GM12878 (cell line): ENCODE data around the gene MARCHF2. TPM values are rescaled to one million over a fixed set of nuclear protein-coding genes. Genes with fewer than 3 reads are reported as not detected.

Experiments
- ATAC-seq: fragments of 200-7000 bp; cut with Tn5 transposase; 3 replicates; pipeline ENCODE4 v1.9.1; 2020; ENCODE audit warnings: mild to moderate bottlenecking, moderate library complexity
- BruUV-seq: library from RNA; stranded (reverse); fragments of 400-500 nt; replicated peaks from 2 replicates; lab custom pipeline; 2021; lab: Mats Ljungman, UMichigan
- CTCF ChIA-PET: fragments of 300-600 bp; sonication (Branson Sonifier 250); formaldehyde crosslinking; extraction: SDS; loops from one replicate; lab custom pipeline; 2021; ENCODE audit warnings: inconsistent platforms; lab: Yijun Ruan, JAX
- POLR2A ChIA-PET: fragments of 350-600 bp; formaldehyde crosslinking; extraction: SDS; loops from one replicate; lab custom pipeline; 2021; ENCODE audit warnings: inconsistent platforms; lab: Charles Lee
- RAD21 ChIA-PET: fragments of 300-600 bp; sonication (Branson Sonifier 250); formaldehyde crosslinking; loops from one replicate; lab custom pipeline; 2023; ENCODE audit warnings: antibody characterized with exemption; ENCODE audit not compliant: unreplicated experiment; lab: Charles Lee
- SMC1A ChIA-PET: fragments of 300-600 bp; sonication (Branson Sonifier 250); formaldehyde crosslinking; loops from one replicate; lab custom pipeline; 2023; ENCODE audit not compliant: unreplicated experiment, uncharacterized antibody; lab: Charles Lee
- DNase-seq: peaks from one replicate; pipeline ENCODE4 v3.0.0-alpha.2; 2011; ENCODE audit warnings: low read depth, low spot score
- FAIRE-seq: peaks from 3 replicates; lab custom pipeline; 2011; peaks lifted over from hg19 to GRCh38; lab: Jason Lieb, UNC
- H2AFZ ChIP-seq: 2 replicates; pipeline ENCODE4 v1.6.0; 2011; ENCODE audit warnings: low read depth, low read length, control low read depth; ENCODE audit not compliant: control insufficient read depth
- H3K27ac ChIP-seq: 2 replicates; pipeline ENCODE4 v1.5.1; 2011; ENCODE audit warnings: control low read depth; ENCODE audit not compliant: control insufficient read depth, insufficient read depth
- H3K27me3 ChIP-seq, 2 experiments: replicated peaks in 1 of 2; 2 replicates each; pipeline versions ENCODE4 v1.6.0 to v1.6.1; 2011; ENCODE audit warnings: low read length in 1 of 2; ENCODE audit not compliant: control insufficient read depth in 2 of 2, insufficient read depth in 2 of 2
- H3K36me3 ChIP-seq, 2 experiments: 2 replicates each; pipeline ENCODE4 v1.5.1; 2011; ENCODE audit warnings: low read length in 1 of 2; ENCODE audit not compliant: control insufficient read depth in 2 of 2, insufficient read depth in 2 of 2
- H3K4me1 ChIP-seq: 2 replicates; pipeline ENCODE4 v1.6.1; 2011; ENCODE audit warnings: mild to moderate bottlenecking, low read length, moderate library complexity, mixed read lengths; ENCODE audit not compliant: control insufficient read depth, insufficient read depth
- H3K4me2 ChIP-seq: 2 replicates; pipeline ENCODE4 v1.6.0; 2011; ENCODE audit warnings: control low read depth; ENCODE audit not compliant: control insufficient read depth, insufficient read depth
- H3K4me3 ChIP-seq: fragments of 200-600 bp; sonication (generic); 2 replicates; pipeline ENCODE4 v1.5.1; 2016
- H3K79me2 ChIP-seq: 2 replicates; pipeline ENCODE4 v1.6.0; 2011; ENCODE audit warnings: low read length; ENCODE audit not compliant: control insufficient read depth, insufficient read depth
- H3K9ac ChIP-seq: 2 replicates; pipeline ENCODE4 v1.8.0; 2011; ENCODE audit warnings: low read length, control low read depth, mixed read lengths; ENCODE audit not compliant: control insufficient read depth, insufficient read depth
- H3K9me3 ChIP-seq: replicated peaks from 3 replicates; pipeline ENCODE4 v1.5.1; 2011; ENCODE audit warnings: mild to moderate bottlenecking, low read length; ENCODE audit not compliant: control insufficient read depth, insufficient read depth
- H4K20me1 ChIP-seq: 2 replicates; pipeline ENCODE4 v1.6.0; 2011; ENCODE audit not compliant: control insufficient read depth, insufficient read depth
- CREB1 ChIP-seq: IDR thresholded peaks from 2 replicates; pipeline ENCODE4 v1.6.1; 2012; ENCODE audit warnings: low read depth, mild to moderate bottlenecking, inconsistent platforms
- E2F4 ChIP-seq: IDR thresholded peaks from 2 replicates; pipeline ENCODE4 v1.6.1; 2012; ENCODE audit warnings: low read depth, low read length, improper control_type of control experiment
- ESRRA ChIP-seq: IDR thresholded peaks from 2 replicates; pipeline ENCODE4 v1.6.1; 2012; ENCODE audit warnings: mild to moderate bottlenecking, low read length, improper control_type of control experiment
- HDAC2 ChIP-seq: fragments of 200-600 bp; sonication (generic); IDR thresholded peaks from 2 replicates; pipeline ENCODE4 v1.6.1; 2017
- HDAC6 ChIP-seq: fragments of 200-600 bp; sonication (generic); IDR thresholded peaks from one replicate; pipeline ENCODE4 v1.8.0; 2017; ENCODE audit warnings: antibody characterized with exemption; ENCODE audit not compliant: unreplicated experiment
- IKZF2 ChIP-seq, 2 experiments: fragments of 450-650 bp; IDR thresholded peaks; 2 replicates each; pipeline ENCODE4 v1.6.1; 2017; ENCODE audit warnings: mild to moderate bottlenecking in 2 of 2, moderate library complexity in 2 of 2
- LARP7 ChIP-seq: fragments of 450-650 bp; IDR thresholded peaks from 2 replicates; pipeline ENCODE4 v1.6.1; 2017; ENCODE audit warnings: mild to moderate bottlenecking
- NFIC ChIP-seq: IDR thresholded peaks from 2 replicates; pipeline ENCODE4 v1.6.1; 2012; ENCODE audit warnings: low read depth, mild to moderate bottlenecking, inconsistent platforms, low read length, moderate library complexity
- NFXL1 ChIP-seq: fragments of 450-650 bp; IDR thresholded peaks from 2 replicates; pipeline ENCODE4 v1.6.1; 2017; ENCODE audit warnings: antibody characterized with exemption, mild to moderate bottlenecking, borderline replicate concordance
- NFYA ChIP-seq: IDR thresholded peaks from 2 replicates; pipeline ENCODE4 v1.6.1; 2011; ENCODE audit warnings: low read depth, mild to moderate bottlenecking, low read length, improper control_type of control experiment, borderline replicate concordance
- SIX5 ChIP-seq: IDR thresholded peaks from 2 replicates; pipeline ENCODE4 v1.6.1; 2011; ENCODE audit warnings: mild to moderate bottlenecking, low read depth, low read length, moderate library complexity; ENCODE audit not compliant: severe bottlenecking
- SMARCA5 ChIP-seq: fragments of 450-650 bp; IDR thresholded peaks from 2 replicates; pipeline ENCODE4 v1.6.1; 2017; ENCODE audit warnings: mild to moderate bottlenecking
- WGBS: methylation state at CpG from one replicate; pipeline ENCODE4 v1.1.6; 2016; ENCODE audit warnings: low lambda C conversion rate; ENCODE audit not compliant: insufficient replicate concordance, insufficient coverage; ENCODE audit errors: missing lambda C conversion rate; 5-methylcytosine and 5-hydroxymethylcytosine counted together
- in situ Hi-C: fragments of 300-500 bp; cut with MboI; formaldehyde crosslinking; loops from 9 replicates; pipeline ENCODE4 v1.14.3; 2018; ENCODE audit warnings: mixed read lengths
- intact Hi-C: fragments of 100-400 bp; cut with micrococcal nuclease; formaldehyde crosslinking; loops from one replicate; pipeline ENCODE4 v1.14.2; 2022; ENCODE audit not compliant: unreplicated experiment
- polyA plus RNA-seq, 11 experiments: library from polyadenylated mRNA; depleted of rRNA in 4 of 11; unstranded in 6 of 11; stranded (reverse) in 5 of 11; fragments of >200 nt; fragmentation: Nextera tagmentation in 4 of 11; fragmentation: Illumina TruSeq in 1 of 11; extraction: Ambion mirVana in 4 of 11; extraction: Trizol in 1 of 11; gene quantifications; 1 replicate in 1 of 11; 2 replicates in 10 of 11; pipeline versions ENCODE4 v1.2.1 to v1.2.3, GENCODE V29; 2011 to 2016; ENCODE audit warnings: inconsistent platforms in 2 of 11, missing spikeins in 2 of 11, low read depth in 1 of 11
- total RNA-seq, 4 experiments: library from RNA; depleted of rRNA in 3 of 4; stranded (reverse); fragments of >200 nt in 3 of 4; fragmentation: Illumina TruSeq in 1 of 4; extraction: Trizol in 1 of 4; gene quantifications; 2 replicates each; pipeline versions ENCODE4 v1.2.1 to v1.2.3, GENCODE V29; 2013 to 2021

Gene MARCHF2
- total and polyA plus RNA-seq, 10 of the 15 experiments (the other 5 are each of a cell fraction or from before 2014, with no cell fraction given), result 1.6 to 30.3 (median 10.8) TPM

- RAD21 ChIA-PET, result no interaction called here
- no peak overlapping the region; the same call in 1 of the 2 replicates for H3K4me2 ChIP-seq
- H4K20me1 ChIP-seq, result peaks cover 36% of the 10 kb centered on the region
- in situ Hi-C loops, result no loop called here
- H3K27ac ChIP-seq, result no peak overlapping the region
- no peak overlapping the region for H2AFZ ChIP-seq
- H3K9me3 ChIP-seq, result no peaks in the 10 kb centered on the region
- no peak for FAIRE-seq
- SMC1A ChIA-PET, result interaction anchor here (1.6 kb wide), 1 partner anchor 10 kb away, joined by 6 read pairs; no protein-coding TSS in a partner anchor
- TF ChIP-seq IKZF2 (IDR thresholded peaks at IDR 0.05) (no peak), HDAC6 (no peak), ESRRA (no peak), SMARCA5 (no peak), CREB1 (no peak), E2F4 (no peak), NFXL1 (no peak), SIX5 (no peak), LARP7 (no peak), NFIC (no peak), NFYA (no peak), HDAC2 (no peak)
- CTCF ChIA-PET, result interaction anchor here (1.0 kb wide), 1 partner anchor 122 kb away, joined by 3 read pairs; no protein-coding TSS in a partner anchor
- intact Hi-C loops, result no loop called here
- no peak for ATAC-seq
- H3K9ac ChIP-seq, result no peak overlapping the region
- no peak for DNase-seq
- POLR2A ChIA-PET, result interaction anchor here (1.1 to 1.3 kb wide), 2 partner anchors 10 to 14 kb away, joined by 3 to 5 read pairs; no protein-coding TSS in a partner anchor
- BruUV-seq, result no TSS peak
- H3K27me3 ChIP-seq, result no peaks in the 10 kb centered on the region
- H3K4me1 ChIP-seq, result peaks cover 13% of the 10 kb centered on the region
- peaks cover 98% of the 10 kb centered on the region for H3K79me2 ChIP-seq
- WGBS, result 31% methylated on average over 5 of the region's 5 CpGs
- peaks cover 16 to 54% of the 10 kb centered on the region in 2 experiments for H3K36me3 ChIP-seq
- H3K4me3 ChIP-seq, result no peak overlapping the region
Observed at GRCh38 chr19:8458380-8458779, 45.3 kb downstream of the MARCHF2 start.
